Hepatocyte (in vitro differentiated cells): ENCODE results near the gene ATOH8.

Source experiments
- EZH2 ChIP-seq: fragments of 200-600 bp; sonication (generic); IDR thresholded peaks from 2 replicates; pipeline ENCODE4 v1.6.1; 2016; ENCODE audit warnings: antibody characterized with exemption, mild to moderate bottlenecking, borderline replicate concordance
- EZH2phosphoT487 ChIP-seq: fragments of 200-600 bp; sonication (generic); IDR thresholded peaks from one replicate; pipeline ENCODE4 v1.6.1; 2018; ENCODE audit warnings: antibody characterized with exemption, mild to moderate bottlenecking, low read depth, moderate library complexity; ENCODE audit not compliant: unreplicated experiment, severe bottlenecking
- TF ChIP-seq, protein P1 (sequence below): fragments of 200-600 bp; sonication (generic); IDR thresholded peaks from 2 replicates; pipeline ENCODE4 v1.5.1; 2016; ENCODE audit warnings: antibody characterized with exemption, mild to moderate bottlenecking; ENCODE audit not compliant: poor library complexity

DNA sequence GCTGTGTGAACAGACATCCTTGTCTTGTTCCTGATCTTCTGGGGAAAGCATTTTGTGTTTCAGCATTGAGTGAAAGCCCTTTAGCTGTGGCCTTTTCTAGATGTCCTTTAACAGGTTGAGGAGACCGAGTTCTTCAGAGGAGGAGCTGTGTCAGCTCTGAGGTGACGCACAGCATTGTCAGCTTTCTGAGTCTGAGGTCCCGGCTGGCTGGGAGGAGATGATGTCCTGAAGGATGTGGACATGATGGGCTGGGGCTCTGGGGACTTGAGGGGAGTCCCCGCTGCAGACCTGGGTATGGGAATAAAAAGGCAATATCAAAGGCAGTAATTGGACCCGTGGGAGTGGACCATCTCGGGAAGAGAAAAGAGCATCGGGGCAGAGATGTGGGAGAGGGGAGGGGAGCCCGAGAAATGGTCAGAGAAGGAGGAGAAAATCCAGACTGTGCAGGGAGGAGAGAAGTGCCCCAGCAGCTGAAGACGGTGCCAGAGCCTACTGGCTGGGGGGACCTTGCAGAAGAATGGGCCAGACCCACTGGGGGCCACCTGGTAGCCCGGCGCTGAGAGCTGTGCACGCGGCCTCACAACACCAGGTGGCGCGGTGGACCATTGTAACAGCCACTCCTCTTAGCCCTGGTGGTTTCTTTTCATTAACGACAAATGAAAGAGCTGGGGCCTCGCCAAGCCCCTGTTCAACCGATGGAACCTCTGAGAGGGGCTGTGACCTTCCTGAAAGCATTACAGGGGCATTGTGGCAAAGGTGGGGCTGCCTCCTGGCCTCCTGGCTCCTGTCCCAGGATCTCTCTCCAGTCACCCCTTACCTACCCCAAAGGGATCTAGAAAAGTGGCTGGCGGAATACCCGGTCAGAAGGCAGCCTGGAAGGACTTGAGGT is 73.4 kb downstream of the ATOH8 start:
- TF ChIP-seq, protein P1, sequence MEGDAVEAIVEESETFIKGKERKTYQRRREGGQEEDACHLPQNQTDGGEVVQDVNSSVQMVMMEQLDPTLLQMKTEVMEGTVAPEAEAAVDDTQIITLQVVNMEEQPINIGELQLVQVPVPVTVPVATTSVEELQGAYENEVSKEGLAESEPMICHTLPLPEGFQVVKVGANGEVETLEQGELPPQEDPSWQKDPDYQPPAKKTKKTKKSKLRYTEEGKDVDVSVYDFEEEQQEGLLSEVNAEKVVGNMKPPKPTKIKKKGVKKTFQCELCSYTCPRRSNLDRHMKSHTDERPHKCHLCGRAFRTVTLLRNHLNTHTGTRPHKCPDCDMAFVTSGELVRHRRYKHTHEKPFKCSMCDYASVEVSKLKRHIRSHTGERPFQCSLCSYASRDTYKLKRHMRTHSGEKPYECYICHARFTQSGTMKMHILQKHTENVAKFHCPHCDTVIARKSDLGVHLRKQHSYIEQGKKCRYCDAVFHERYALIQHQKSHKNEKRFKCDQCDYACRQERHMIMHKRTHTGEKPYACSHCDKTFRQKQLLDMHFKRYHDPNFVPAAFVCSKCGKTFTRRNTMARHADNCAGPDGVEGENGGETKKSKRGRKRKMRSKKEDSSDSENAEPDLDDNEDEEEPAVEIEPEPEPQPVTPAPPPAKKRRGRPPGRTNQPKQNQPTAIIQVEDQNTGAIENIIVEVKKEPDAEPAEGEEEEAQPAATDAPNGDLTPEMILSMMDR = peak; percentile 95
- TF ChIP-seq EZH2phosphoT487 (no peak), EZH2 (no peak)
